Right lobe of liver (tissue), 4 donors: ENCODE data around the gene NOTUM.

Experiments
- CTCF ChIP-seq, 4 donors: fragments of 200-600 bp in 3 of 4; fragments of 450-650 bp in 1 of 4; IDR thresholded peaks; one replicate each; pipeline versions ENCODE4 v1.5.1 to v1.8.0; 2016 to 2022; ENCODE audit warnings: antibody characterized with exemption in 4 of 4, mild to moderate bottlenecking in 2 of 4
- POLR2A ChIP-seq: fragments of 450-650 bp; IDR thresholded peaks from one replicate; pipeline ENCODE4 v1.6.1; 2017; ENCODE audit warnings: antibody characterized with exemption, mild to moderate bottlenecking
- donor health status: DM: no; HTN: no; CAD: no.
- donor health status: DM: no; HTN: no; CAD: no.
- donor health status: DM: no; HTN: yes; CAD: no.

- TF ChIP-seq CTCF (IDR thresholded peaks at IDR 0.05) = no peak
- peak; percentile 64 for TF ChIP-seq POLR2A
Observed at GRCh38 chr17:81917565-81918332, 43.2 kb downstream of the NOTUM start, which contains the start of gene SIRT7.
